ENCODE measurements around the gene ACKR3. TPM values are rescaled to one million over a fixed set of nuclear protein-coding genes. Genes with fewer than 3 reads are reported as not detected.

Gene ACKR3
- total RNA-seq, 1 donor from 2014 or later: 1.2 TPM

- TF ChIP-seq, protein P1, sequence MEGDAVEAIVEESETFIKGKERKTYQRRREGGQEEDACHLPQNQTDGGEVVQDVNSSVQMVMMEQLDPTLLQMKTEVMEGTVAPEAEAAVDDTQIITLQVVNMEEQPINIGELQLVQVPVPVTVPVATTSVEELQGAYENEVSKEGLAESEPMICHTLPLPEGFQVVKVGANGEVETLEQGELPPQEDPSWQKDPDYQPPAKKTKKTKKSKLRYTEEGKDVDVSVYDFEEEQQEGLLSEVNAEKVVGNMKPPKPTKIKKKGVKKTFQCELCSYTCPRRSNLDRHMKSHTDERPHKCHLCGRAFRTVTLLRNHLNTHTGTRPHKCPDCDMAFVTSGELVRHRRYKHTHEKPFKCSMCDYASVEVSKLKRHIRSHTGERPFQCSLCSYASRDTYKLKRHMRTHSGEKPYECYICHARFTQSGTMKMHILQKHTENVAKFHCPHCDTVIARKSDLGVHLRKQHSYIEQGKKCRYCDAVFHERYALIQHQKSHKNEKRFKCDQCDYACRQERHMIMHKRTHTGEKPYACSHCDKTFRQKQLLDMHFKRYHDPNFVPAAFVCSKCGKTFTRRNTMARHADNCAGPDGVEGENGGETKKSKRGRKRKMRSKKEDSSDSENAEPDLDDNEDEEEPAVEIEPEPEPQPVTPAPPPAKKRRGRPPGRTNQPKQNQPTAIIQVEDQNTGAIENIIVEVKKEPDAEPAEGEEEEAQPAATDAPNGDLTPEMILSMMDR (IDR thresholded peaks at IDR 0.05; ENCODE audit: partially characterized antibody, unreplicated experiment): no peak
- DNase-seq: no peak
- no peaks in the 10 kb centered on the region for H3K9me3 Mint-ChIP-seq (ENCODE audit: unreplicated experiment)
- peaks cover 4% of the 10 kb centered on the region for H3K36me3 Mint-ChIP-seq (ENCODE audit: unreplicated experiment)
- H3K4me3 Mint-ChIP-seq (ENCODE audit: unreplicated experiment): no peak overlapping the region
- H3K27ac Mint-ChIP-seq (ENCODE audit: unreplicated experiment): no peak overlapping the region
- peaks cover 5% of the 10 kb centered on the region for H3K27me3 Mint-ChIP-seq (ENCODE audit: unreplicated experiment)
- H3K4me1 Mint-ChIP-seq (ENCODE audit: low read depth, unreplicated experiment): peaks cover 6% of the 10 kb centered on the region
Observed at GRCh38 chr2:236551471-236552211, 18.0 kb upstream of the ACKR3 start.

DNA sequence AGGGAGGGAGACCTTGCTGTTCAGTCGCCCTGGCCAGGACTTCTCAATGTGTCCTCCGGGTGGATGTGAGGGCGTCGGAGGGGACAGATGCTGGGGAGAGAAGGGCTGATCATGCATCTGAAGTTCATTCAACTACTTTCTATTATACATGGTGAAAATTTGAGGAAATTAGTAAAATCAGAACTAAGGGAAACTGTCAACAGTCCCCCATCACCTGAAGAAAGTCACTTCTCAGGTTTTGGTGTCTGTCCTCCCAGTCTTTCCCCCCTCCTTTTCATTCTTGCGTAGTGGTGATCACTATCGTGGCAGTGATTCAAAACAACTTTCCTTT, 17.4 kb upstream of the ACKR3 start:
- Mint-ChIP-seq H3K27me3 (ENCODE audit: unreplicated experiment) (peaks cover 5% of the 10 kb centered on the region), H3K4me3 (ENCODE audit: unreplicated experiment) (no peak overlapping the region), H3K36me3 (ENCODE audit: unreplicated experiment) (peaks cover 4% of the 10 kb centered on the region), H3K4me1 (ENCODE audit: low read depth, unreplicated experiment) (peaks cover 6% of the 10 kb centered on the region), H3K9me3 (ENCODE audit: unreplicated experiment) (no peaks in the 10 kb centered on the region), H3K27ac (ENCODE audit: unreplicated experiment) (no peak overlapping the region)
- TF ChIP-seq, protein P1 (IDR thresholded peaks at IDR 0.05; ENCODE audit: partially characterized antibody, unreplicated experiment): no peak
- DNase-seq: no peak

DNA sequence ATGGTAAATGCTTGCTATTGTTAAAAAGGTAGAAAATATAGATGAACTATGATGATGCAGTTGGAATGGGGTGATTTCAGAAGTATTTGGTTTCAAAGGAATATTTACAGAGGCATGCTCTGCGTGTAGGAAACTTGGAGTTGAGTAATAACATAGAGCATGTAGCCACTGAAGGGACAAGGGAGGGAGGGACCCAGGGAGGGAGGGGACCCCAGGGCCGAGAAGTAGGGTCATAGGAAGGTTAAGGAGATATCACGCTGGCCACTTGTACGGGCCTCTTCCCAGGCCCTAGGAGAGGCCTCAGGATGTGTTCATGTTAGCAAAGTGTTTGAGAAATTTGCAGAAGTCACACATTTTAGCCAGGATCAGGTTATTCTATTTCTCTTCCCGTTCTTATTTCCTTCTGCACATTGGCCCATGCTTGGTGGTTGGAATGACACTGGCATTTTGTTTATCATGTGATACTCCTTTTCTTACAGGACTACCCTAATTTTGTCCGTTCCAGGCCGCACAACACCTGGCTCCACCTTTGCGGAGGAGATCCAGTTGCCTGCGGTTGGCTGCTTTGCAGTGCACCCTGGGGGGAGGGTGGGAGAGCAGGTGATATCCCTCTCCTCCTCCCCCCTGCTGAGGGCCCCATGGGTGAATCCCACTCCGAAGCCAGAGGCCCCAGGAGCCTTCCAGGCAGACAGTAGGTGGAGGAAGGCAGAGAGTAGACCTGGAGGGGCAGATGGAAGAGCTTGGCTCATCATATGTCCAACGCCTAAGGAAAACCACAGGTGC, 16.9 kb upstream of the ACKR3 start:
- Mint-ChIP-seq H3K4me1 (ENCODE audit: low read depth, unreplicated experiment) (peaks cover 6% of the 10 kb centered on the region), H3K27ac (ENCODE audit: unreplicated experiment) (no peak overlapping the region), H3K27me3 (ENCODE audit: unreplicated experiment) (peaks cover 5% of the 10 kb centered on the region), H3K9me3 (ENCODE audit: unreplicated experiment) (no peaks in the 10 kb centered on the region), H3K4me3 (ENCODE audit: unreplicated experiment) (no peak overlapping the region), H3K36me3 (ENCODE audit: unreplicated experiment) (peaks cover 4% of the 10 kb centered on the region)
- DNase-seq: no peak
- TF ChIP-seq, protein P1 (IDR thresholded peaks at IDR 0.05; ENCODE audit: partially characterized antibody, unreplicated experiment): no peak

DNA sequence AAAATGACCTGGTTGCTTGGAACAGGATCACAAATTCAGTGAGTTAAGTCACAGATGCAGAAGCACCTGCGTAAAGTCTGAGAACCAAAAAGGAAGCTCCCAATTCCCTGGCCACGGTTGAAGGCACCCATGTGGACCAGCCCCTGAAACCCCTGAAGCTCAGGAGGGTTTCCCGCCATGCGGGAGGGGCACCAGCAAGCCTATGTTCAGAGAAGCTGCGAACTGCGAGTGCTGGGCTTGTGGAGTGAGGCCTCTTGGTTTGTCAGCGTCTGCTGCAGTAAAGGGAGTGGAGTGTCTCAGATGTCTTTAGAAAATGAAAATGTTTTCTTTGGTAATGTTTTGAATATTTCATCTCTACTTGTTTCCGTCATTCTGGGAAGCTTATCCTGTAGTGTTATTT, 16.1 kb upstream of the ACKR3 start:
- Mint-ChIP-seq H3K36me3 (ENCODE audit: unreplicated experiment) (peaks cover 4% of the 10 kb centered on the region), H3K27ac (ENCODE audit: unreplicated experiment) (no peak overlapping the region), H3K27me3 (ENCODE audit: unreplicated experiment) (peaks cover 5% of the 10 kb centered on the region), H3K9me3 (ENCODE audit: unreplicated experiment) (no peaks in the 10 kb centered on the region), H3K4me3 (ENCODE audit: unreplicated experiment) (no peak overlapping the region), H3K4me1 (ENCODE audit: low read depth, unreplicated experiment) (peaks cover 6% of the 10 kb centered on the region)
- TF ChIP-seq, protein P1 (IDR thresholded peaks at IDR 0.05; ENCODE audit: partially characterized antibody, unreplicated experiment): no peak
- no peak for DNase-seq

Measured in glutamatergic neuron (in vitro differentiated cells).